AG09319 (cell line): ENCODE data around the gene DEDD.

Experiments used
- DNase-seq: peaks from one replicate; pipeline ENCODE4 v3.0.0-alpha.2; 2010; ENCODE audit warnings: low read depth; ENCODE audit errors: extremely low read depth
- TF ChIP-seq, protein P1 (sequence below): IDR thresholded peaks from 2 replicates; pipeline ENCODE4 v1.5.1; 2011; ENCODE audit warnings: low read depth, mild to moderate bottlenecking, inconsistent platforms, low read length, moderate library complexity

Gene DEDD

DNA sequence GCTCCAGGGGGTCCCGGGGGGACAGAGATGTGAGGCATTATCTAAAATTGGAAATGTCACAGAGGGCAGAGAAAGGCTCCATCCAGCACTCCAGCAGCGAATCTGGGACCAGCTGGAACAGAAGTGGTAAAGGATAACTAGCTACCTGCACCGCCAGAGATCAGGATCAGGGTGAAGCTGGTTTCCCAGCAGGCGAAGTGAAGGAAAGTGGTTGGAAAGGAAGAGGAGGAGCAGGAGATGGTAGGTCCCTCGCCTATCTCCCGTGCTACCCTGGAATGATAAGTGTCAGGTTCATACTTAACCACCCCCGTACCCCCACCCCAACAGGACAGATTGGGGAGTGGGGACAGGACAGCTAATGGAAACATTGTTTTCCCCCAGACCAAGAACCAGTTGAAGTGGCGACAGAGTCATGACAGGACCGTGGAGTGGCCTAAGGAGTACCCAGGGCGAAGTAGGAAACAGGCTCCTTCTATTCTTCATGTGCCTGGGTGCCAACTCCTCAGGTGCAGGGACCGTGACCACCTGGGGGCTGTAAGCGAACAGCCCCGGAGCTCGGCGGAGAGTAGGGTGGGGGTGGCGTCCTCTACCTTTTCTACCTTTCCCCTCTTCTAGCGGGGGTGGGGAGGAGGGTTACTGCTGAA is 44.1 kb upstream of the DEDD start:
- no peak for DNase-seq
- TF ChIP-seq, protein P1, sequence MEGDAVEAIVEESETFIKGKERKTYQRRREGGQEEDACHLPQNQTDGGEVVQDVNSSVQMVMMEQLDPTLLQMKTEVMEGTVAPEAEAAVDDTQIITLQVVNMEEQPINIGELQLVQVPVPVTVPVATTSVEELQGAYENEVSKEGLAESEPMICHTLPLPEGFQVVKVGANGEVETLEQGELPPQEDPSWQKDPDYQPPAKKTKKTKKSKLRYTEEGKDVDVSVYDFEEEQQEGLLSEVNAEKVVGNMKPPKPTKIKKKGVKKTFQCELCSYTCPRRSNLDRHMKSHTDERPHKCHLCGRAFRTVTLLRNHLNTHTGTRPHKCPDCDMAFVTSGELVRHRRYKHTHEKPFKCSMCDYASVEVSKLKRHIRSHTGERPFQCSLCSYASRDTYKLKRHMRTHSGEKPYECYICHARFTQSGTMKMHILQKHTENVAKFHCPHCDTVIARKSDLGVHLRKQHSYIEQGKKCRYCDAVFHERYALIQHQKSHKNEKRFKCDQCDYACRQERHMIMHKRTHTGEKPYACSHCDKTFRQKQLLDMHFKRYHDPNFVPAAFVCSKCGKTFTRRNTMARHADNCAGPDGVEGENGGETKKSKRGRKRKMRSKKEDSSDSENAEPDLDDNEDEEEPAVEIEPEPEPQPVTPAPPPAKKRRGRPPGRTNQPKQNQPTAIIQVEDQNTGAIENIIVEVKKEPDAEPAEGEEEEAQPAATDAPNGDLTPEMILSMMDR = no peak

DNA sequence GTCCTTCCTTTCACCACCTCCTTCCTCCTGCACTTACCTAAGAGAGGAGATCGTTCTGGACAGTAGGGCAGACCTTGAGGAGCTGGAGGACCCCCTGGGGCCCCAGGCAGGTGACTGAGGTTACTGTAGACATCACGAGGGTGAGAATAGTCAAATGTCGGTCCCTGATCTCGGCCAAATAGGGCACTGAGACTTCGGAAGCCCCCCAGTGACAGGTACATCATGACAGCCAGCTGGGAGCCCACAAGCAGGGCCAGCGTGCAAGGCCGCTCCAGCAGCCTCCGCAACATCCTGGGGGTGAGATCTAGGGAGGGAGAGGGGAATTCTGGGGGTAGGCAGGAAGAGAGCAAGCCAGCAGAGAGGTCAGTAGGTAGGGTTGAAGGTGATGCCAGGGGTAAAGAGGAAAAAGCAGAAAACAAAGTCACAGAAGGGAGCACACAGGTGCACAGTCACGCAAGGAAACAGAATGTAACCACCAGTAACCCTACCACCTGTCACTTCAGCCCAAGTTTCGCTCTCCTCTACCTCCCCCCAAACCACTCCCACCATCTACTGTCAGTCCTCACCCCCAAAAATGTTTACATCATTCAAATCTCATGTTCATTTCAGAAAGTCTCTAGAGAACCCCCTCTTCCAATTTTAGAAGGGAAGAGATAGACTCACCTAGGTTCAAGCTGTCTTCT is 43.4 kb upstream of the DEDD start:
- DNase-seq = no peak
- TF ChIP-seq, protein P1 = no peak

DNA sequence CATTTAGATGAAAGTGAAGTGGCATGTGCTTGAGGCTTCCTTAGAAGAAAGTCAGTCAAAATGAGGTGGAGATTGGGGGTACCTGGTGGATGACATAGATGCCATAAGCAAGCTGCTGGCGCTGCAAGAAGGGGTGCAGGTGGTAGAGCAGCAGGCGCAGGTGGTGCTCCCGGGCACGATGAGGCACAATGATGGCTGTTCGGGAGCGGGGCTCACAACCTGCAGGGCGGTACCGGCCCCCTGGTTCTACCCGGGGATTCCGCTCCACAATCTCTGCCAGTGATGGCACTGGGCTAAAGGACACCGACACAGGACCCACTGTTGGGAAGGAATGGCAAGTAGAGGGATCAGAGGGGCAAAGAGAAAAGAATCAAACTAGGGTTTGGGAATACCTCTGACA is 42.4 kb upstream of the DEDD start:
- no peak for DNase-seq

DNA sequence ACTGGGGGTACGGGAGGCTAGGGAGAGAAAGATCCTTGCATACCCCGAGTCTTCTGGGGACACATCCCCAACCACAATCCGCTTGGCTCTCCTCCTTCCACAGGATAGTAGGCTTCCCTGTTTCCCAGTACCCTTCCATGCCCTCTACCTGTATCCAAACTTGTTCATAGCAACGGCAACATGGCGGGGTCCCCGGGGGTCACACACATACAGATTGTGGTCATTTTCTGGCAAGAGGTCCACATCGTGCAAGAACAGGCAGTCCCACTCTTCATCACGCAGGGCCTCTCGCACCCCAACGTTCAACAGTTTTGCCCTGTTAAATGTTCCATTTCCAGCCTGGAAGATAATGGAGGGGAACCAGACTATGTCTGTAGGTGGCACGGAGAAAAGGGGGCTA is 41.2 kb upstream of the DEDD start:
- TF ChIP-seq, protein P1 = no peak
- no peak for DNase-seq

More for the DNA sequence above, 42.4 kb upstream of the DEDD start:
- TF ChIP-seq, protein P1 = no peak

DNA sequence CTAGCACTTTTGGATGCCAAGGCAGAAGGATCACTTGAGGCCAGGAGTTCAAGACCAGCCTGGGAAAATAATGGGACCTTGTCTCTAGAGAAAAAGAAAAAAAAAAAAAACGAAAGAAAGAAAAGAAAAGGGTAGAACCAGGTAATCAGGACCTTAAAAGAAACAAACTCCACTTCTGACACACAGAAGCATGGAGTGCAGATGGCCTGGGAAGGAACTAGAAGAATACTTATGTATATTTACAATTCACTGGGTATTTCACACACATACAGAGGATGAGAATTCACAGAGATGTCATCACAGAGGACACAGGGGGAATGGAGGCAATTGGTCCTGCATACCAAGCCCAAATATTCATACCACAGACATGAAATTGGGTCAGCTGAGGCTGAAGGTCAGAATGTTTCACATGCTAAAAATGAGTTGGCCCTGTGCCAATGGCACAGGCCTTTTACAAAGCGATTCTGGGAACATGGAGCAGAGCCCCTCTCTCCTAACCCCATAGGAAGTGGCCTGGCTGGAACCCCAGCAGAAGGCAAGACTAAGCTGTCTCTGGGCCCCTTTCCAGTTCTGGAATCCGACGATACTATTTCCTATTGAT is 40.4 kb upstream of the DEDD start:
- TF ChIP-seq, protein P1 = no peak
- DNase-seq = peak; percentile 85

DNA sequence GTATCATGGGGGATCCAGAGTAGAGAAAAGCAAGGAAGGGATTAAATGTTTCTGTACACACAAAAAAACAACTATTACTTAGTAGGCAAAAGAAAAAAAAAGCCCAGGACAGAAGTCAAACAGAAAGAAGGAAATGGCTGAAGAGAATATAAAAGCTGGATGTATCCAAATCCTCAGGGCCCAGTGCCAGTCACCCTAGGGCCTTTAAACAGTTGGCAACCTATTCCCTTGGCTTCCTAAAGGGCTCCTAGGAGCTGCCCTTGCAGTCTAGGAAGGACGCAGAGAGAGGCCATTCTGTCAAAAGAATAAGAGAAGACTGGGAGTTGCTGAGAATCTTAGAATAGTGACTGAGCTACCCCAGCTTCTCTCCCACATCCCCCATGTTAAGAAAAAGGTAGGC is 39.9 kb upstream of the DEDD start:
- DNase-seq = no peak
- TF ChIP-seq, protein P1 = no peak

DNA sequence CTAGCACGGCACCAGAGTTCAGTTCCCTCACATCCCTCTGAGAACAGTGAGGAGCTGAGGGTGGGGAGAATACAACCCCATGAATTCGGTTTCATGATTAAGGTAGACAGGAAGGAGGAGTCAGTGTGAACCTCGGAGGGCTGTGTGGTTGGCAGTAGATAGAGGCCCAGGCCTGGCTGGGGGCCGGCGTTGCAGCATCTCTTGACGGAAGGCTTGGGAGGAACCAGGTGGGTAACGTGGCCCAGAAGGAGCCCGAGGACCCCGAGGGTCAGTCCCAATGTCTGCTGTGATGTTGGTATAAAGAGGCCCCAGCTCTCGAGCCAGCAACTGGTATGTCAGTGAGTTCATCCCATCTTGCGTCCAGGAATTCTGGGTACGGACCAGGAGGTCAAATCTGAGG is 39.2 kb upstream of the DEDD start:
- TF ChIP-seq, protein P1 = no peak
- no peak for DNase-seq
